HG02763 (cell line): ENCODE data around the gene AKAP6.

ENCODE experiments used
- ATAC-seq: cut with Tn5 transposase; IDR thresholded peaks from one replicate; pipeline ENCODE4 v1.9.1; 2021; ENCODE audit warnings: mild to moderate bottlenecking, moderate library complexity; ENCODE audit not compliant: unreplicated experiment

The AKAP6 gene

DNA sequence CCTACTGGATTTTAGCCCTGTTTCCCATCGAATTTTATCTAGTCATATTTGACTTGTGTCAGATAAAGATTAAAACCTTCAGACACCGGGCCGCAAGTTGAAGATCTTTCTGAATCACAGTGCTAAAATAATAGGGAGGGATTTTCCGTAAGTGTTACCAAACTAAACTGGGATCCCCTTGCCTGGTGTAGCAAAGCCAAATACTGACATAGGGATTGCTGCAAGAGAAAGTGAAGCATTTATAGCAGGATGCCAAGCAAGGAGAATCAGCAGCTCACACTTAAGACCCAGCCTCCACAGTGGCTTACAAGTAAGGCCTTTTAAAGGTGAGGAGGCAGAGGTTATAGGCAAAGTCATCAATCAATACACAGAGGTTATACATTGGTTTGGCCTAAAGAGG, 147.4 kb downstream of the AKAP6 start:
- no peak for ATAC-seq

DNA sequence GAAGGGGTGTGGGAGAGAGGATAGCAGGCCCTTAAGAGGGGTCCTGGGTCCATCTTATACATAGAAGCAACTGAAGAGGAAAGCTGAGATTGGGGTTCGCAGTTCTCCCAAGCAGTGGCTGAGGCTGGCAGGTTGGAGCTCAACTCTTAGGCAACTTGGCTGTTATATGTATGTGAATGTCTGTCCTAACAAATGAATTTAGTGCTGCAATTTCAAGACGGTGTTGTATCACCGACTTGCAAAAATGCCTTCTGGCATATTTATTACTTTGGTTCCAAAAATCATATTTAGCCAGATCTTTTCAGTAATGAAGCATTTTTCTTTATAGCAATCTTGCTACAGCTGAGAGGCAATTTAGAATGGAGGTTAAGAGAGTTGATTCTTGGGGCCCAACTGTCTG, 148.3 kb downstream of the AKAP6 start:
- no peak for ATAC-seq

DNA sequence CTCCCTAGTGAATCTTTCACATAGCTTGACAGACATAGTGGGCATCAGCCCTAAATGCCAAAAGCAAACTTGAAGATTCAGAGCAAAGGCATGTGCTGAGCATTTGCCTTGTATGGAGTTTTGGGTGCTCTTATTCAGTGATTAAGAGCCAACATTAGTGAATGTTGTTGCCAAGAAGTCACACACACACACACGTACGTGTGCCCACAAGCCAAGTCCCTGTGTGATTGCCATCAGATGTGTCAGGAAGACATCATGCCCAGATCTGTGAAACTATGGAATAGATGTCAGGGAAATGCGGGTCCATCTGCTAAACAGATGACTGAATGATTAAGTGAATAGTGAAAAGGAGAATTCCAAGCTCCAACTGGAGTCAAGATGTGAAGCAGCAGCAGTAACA, 149.0 kb downstream of the AKAP6 start:
- ATAC-seq: no peak

DNA sequence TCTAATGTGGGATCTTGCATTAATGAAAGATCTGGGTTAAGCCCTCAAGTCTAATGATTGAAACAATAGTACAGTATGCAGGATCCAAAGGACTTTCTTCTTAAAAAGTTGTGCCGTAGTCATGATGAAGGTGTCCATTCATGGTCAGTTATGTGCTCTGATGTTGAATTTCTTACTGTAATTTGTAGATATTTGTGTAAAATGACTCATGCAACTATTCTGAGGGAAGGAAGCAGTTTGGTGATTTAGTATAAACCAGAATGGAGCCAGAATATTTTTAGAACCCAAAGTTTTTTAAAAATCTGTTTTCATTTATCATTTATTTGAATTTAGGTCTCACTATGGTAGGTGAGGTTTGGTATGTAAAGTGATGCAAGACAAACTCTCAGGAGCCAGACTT, 151.2 kb downstream of the AKAP6 start:
- ATAC-seq: no peak

DNA sequence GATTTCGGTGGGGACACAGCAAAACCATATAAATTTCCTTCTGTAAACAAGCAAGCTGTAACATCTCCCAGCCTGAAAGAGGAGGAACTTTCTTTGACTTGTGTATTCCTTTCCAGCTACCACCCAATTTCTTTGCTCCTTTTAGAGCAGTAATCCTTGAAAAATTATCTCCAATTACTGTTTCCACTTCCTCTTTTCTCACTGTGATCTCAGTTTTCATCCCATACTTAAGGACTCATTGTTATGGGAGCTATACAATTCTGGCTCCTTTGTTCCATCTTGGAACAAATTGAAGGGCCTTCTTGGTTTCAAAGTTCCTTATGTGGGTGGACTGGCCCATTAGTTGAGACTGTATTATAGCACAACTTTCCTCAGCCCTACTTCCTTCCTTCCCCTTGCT, 152.6 kb downstream of the AKAP6 start:
- no peak for ATAC-seq

- ATAC-seq: no peak
These were observed 162.4 kb downstream of the AKAP6 start for GRCh38 chr14:32491416-32492016.

DNA sequence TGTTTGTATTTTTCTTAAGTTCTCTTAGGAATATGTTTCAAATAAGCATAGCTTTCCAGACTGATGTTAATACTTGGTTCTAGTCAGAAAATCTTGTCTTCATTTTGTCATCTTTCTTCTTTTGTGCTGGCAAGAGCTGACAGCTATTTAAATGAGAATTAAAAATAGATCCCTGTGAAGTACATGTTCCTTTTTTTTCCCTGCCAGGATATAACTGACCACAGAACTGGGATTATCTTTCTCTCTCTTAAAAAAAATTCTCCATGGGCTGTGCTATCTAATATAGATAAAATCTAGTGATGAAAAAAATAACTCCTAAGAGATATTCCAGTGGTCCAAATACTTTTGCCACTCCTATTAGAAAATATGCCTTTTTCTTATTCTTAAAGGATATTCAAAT, 163.4 kb downstream of the AKAP6 start:
- ATAC-seq: no peak

DNA sequence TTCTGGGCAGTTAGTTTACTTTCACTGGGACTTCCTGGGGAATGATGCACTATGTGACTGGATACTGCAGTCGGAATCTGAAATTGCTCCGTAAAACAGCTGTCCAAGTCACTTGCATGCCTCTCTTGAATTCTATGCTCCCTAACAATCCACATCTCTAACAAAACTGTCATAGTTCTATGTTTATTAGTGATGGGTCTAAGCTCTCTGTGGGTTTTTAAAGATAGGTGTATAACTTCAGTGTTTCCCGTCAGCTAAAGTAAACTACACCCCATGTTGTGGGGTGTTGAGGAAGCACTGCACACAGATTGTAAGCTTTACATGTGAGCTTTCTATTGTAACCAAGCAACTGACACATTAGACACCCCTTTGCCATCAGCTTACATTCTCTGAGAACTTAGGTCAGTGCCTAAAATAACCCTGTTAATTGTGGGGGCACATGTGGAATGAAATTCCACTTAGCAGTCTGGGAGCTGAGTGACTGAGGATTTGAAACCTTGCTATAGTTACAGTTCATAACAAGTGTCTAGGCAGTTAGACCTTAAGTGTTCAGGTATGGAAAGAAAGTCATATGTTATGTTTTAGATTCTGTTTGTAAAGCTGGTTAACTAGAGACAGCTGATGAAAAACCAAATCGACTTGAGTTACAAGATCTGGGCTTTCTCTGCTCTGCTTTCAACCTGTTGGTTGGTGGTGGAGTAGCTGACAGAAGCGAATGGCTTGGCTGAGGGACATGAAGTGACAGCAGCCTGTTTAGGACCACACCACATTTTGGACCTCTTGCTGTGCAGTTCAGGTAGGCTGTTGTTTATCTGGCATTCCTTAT, 165.7 kb downstream of the AKAP6 start:
- ATAC-seq: no peak

DNA sequence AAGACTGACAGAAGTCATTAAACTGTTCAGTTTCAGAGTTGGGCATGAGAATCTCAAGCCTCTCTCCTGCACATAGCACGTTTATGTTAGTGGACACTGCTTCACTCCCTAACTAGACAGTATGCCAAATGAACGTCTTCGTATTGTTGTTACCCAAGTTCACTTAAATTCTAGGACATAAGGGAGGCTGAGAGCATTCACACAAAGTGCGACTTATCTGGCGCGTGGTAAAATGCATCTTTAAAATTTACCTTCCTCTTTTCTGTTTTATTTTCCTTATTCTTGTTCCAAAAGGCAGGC, 166.3 kb downstream of the AKAP6 start:
- no peak for ATAC-seq

DNA sequence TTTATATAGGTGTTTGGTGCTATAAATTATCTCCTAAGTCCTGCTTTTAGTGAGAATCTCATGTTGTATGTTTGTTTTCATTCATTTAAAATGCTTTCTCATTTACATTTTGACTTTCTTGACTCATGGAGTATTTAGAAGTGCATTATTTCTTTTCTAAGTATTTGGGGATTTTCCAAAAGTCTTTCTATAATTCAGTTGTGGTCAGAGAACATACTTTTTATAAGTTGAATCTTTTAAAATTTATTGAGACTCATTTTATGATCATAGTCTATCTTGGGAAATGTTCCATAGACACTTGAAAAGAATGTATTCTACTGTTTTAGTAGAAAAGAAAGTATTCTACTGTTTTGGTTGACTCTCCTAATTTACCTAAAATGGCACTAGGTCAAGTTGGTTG, 168.2 kb downstream of the AKAP6 start:
- ATAC-seq: no peak

DNA sequence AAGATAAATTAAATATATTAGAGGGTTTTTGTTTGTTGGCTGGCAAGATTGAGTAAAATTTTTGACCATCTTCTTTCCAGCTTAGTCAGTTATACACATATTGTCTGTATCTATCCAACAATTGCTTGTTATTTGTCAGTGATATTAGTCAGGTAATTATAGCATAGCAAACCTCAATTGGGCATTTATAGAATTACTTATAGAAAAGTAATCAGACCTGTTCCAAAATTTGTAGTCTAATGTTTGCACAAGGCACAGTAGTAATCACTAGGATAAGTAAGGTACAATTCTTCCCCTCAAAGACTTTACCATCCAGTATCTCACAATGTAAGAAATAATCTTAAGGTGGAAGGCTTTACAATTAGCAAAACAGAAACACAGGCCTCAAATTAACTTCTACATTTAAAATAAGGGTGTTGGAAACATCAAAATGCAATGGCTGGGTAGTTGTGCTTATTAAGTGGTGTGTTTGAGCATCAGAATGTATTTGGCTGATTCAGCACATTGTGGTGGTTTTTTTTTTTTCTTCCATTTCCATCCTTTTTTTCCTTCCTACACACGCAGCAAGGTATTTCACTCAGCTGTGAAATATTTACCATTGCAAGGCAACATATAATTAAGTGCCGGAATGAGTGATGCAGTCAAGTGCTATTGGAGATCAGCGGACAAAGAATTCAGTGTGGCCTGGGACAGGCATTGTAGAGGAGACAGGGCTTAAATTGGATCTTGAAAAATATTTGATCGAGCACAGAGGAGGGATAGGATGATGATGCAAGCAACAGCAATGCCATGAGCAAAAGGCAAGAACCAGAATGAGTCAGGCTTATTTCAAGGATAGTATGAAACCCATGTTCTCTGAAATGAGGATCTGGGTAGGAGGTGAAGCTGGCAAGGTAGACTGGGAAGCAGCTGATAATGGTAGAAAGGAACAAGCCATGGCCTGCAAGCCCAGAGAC, 178.2 kb downstream of the AKAP6 start:
- ATAC-seq: no peak

DNA sequence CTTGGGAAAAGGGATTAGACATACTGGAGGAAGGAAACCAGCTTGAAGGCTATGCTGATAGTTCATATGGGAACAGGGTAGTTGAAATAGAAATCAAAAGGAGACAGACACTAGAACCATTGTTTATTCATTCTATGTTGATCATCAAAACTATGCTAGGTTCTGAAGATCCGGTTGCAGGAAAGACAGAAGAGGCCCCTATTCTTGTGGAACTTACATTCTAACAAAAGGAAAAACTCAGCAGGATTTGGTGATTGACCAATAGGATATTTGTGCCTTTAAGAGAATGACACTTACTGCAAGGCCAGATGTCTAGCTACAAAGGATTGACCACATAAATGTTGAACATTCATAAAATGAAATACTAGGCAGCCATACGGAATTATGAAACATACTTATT, 179.2 kb downstream of the AKAP6 start:
- no peak for ATAC-seq

DNA sequence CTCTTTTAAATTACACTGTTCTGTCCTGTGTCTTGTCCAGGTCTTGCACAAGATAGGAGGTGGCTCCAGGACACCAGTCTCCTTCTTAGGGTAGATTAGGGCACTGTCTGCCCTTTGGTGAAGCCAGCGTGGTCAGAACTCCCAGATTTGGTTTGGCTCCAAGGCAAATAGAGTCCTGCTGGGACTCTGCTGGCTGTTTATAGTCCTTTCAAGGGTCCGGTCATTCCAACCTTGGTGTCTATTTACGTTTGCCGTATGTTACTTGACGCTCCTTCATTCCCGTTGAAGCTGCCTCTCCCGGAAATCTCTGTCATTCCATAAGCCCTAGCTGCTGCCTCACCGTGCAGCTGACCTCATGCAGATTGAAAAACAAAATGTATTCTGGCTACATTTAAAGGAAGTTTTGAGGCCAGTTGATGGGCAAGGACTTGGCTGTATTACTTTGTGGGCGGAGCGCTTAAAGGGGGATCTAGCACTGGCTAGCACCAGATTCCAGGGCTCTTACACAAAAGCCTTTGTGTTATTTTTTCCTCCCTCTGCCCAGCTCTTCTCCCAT, 180.6 kb downstream of the AKAP6 start:
- ATAC-seq: no peak

DNA sequence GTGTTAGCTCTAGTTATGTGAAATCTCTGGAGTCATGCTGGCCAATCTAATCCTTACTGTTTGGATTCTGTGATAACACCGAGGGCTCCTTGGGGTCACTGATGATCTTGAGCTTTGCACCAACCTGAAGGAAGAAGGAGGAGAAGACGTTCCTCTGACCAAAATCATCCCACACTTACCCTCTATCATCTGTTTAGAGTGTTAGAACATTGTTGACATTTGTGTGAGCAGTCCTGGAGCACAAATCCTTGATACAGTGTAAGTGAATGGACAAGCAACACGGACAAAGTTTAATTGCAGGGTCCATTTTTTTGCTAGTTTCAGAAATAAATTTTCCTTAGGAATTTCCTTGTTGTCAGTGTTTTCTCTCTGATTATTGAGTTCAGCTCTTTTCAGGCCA, 181.7 kb downstream of the AKAP6 start:
- ATAC-seq: no peak

DNA sequence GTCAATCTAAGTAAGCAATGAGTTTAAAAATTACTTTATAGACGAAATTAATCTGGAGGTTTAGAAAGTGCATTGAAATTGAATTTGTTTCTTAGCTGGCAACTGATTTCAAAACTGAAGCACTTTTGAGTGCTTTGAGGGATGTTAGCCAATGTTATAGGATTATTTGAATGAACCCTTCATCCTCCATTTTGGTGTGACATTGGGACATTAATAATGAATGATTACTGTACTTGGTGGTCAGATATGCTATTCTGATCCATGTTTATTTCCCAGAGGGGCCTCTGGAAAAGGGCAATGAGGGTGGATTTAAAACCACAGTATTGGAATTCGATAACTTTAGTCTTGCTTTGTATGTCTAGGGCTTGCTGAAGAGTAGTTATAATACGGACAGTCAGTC, 183.2 kb downstream of the AKAP6 start:
- no peak for ATAC-seq

DNA sequence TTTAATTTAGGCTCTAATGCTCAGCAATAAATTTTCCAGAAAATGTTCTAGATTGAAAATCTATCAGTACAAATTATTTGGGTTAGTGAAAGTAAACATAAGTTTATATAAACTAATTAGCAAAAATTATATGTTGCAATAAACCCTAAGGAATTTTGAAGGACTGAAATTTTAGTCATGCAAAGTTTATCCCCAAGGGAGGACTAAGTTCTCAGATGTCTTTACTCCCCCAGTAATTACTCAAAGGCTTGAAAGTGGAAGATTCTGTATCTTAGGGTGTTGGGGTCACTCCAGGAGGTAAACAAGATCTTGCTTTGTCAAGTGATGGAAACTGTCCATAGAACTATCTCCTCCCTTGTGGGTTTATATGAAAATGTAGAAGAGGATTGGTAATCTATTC, 183.7 kb downstream of the AKAP6 start:
- no peak for ATAC-seq

DNA sequence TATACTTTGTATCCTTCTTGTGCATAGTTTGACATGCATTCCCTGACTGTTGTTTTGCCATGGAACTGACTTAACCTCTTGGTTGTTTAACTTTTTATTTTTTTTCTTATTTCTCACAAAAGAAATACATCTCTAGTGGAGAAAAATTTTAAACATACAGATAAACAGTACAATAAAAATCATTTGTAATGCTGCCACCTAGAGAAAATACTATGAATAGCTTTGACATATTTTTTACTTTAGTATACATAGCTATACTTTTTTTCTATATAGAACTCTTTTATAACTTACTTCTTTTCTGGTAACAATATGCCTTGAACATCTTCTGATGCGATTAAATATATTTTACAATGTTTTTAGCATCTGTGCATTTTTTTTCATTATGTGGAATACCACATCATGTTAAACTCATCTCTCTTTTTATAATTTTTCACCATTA, 184.5 kb downstream of the AKAP6 start:
- no peak for ATAC-seq

GRCh38 chr14:32514236-32514635, 185.1 kb downstream of the AKAP6 start:
- ATAC-seq: no peak

DNA sequence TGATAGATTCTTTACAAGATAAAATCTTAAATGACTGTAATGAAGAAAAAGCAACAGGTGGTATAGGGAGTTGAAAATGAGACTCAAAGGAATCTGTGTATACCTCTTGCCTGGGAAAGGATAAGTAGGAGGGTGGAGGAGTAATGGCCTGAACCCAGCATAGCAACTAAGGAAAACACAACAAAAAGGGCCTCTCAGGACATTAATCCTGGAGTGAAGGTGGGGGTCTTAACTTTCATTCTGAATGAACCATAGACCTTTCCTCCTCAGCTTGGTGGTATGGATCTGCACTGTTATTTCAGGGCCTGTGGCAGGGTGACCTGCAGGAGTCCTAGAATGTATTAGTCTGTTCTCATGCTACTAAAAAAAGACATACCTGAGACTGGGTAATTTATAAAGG, 185.6 kb downstream of the AKAP6 start:
- no peak for ATAC-seq

- ATAC-seq: no peak
These were observed 195.7 kb downstream of the AKAP6 start for GRCh38 chr14:32524609-32525375.

GRCh38 chr14:32525591-32525990, 196.5 kb downstream of the AKAP6 start:
- ATAC-seq: no peak
